Diencephalon (tissue), 1 donor: ENCODE results near the gene TSPEAR. TPM values are rescaled to one million over a fixed set of nuclear protein-coding genes. Genes with fewer than 3 reads are reported as not detected.

ENCODE experiments used
- small RNA-seq: library from RNA; depleted of rRNA; stranded (forward); fragments of <200 nt; gene quantifications from one replicate; pipeline ENCODE3, GENCODE V24; 2014
- total RNA-seq: library from RNA; depleted of rRNA; stranded (reverse); fragments of >200 nt; gene quantifications from one replicate; pipeline ENCODE4 v1.2.3, GENCODE V29; 2014

TSPEAR gene
- total RNA-seq, 1 donor from 2014 or later: 0.23 TPM

DNA sequence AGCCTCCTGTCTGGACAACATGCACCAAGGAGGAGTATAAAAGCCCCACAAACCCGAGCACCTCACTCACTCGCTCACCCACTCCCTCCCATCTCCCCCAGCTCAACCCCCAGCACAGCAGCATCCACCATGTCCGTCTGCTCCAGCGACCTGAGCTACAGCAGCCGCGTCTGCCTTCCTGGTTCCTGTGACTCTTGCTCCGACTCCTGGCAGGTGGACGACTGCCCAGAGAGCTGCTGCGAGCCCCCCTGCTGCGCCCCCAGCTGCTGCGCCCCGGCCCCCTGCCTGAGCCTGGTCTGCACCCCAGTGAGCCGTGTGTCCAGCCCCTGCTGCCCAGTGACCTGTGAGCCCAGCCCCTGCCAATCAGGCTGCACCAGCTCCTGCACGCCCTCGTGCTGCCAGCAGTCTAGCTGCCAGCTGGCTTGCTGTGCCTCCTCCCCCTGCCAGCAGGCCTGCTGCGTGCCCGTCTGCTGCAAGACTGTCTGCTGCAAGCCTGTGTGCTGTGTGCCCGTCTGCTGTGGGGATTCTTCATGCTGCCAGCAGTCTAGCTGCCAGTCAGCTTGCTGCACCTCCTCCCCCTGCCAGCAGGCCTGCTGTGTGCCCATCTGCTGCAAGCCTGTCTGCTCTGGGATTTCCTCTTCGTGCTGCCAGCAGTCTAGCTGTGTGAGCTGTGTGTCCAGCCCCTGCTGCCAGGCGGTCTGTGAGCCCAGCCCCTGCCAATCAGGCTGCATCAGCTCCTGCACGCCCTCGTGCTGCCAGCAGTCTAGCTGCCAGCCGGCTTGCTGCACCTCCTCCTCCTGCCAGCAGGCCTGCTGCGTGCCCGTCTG lies 137.5 kb downstream of the TSPEAR start, which contains the start of gene KRTAP10-4:
Gene KRTAP10-4 (plus strand): TSS at position 100 of the 827 bp plus-strand sequence. CDS start 30 bp downstream, at position 130.

GRCh38 chr21:44558695-44559094 lies 152.7 kb downstream of the TSPEAR start, which contains the start of gene KRTAP10-3:
KRTAP10-3 (minus strand) TSS chr21:44558795; CDS start chr21:44558715, 80 bp downstream.

GRCh38 chr21:44551340-44551961 lies 159.9 kb downstream of the TSPEAR start, which contains the start of gene KRTAP10-2:
KRTAP10-2 (minus strand) TSS chr21:44551505; CDS start chr21:44551458, 47 bp downstream.

DNA sequence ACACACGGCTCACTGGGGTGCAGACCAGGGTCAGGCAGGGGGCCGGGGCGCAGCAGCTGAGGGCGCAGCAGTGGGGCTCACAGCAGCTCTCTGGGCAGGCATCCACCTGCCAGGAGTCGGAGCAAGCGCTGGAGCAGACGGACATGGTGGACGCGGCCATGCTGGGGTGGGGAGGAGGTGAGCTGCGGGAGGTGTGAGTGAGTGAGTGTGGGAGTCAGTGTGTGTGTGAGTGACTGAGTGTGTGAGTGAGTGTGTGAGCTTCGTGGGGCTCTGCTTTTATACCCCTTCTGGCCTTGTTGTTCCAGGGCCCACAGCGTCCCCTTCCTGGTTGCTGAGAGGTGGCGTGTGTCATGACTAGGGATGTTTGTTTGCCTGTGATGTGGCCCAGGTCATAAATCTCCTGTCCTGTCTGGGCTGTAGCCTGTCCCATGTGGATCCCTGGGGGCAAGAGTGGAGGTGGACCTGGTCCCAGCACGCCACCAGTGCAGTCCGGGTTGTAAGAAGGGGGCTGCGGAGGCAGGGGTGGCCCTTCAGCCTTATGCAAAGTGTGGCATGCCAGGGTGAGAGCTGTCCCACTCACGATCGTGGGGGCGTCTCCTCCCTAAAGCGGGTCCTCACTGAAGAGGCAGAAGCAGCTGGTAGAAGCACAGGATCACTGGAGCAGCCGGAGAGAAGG lies 171.2 kb downstream of the TSPEAR start, which contains the start of gene KRTAP10-1:
Gene KRTAP10-1 (minus strand): TSS at position 205 of the 676 bp plus-strand sequence. CDS start 45 bp downstream, at position 160.

GRCh38 chr21:44454747-44455523 lies 256.4 kb downstream of the TSPEAR start, which contains the start of gene LRRC3:
LRRC3 (plus strand) TSS chr21:44455510; CDS start chr21:44456645, 1,135 bp downstream.

Small RNAs within 50 kb of the gene (small RNA-seq; reads per million reads assigned to genes)
- gene KRTAP12-6P: not detected

Other genes starting within 250 kb of the TSPEAR start
- gene KRTAP10-1, start 171.4 kb downstream of the TSPEAR start, total RNA-seq: not detected
- gene KRTAP10-2, start 160.1 kb downstream of the TSPEAR start, total RNA-seq: not detected
- not detected for gene KRTAP10-3, start 152.8 kb downstream of the TSPEAR start, total RNA-seq
- not detected for gene KRTAP10-4, start 137.8 kb downstream of the TSPEAR start, total RNA-seq
- gene KRTAP10-5, start 131.0 kb downstream of the TSPEAR start, total RNA-seq: not detected
- gene KRTAP10-6, start 119.1 kb downstream of the TSPEAR start, total RNA-seq: not detected
- not detected for gene KRTAP10-7, start 111.0 kb downstream of the TSPEAR start, total RNA-seq
- gene KRTAP10-8, start 99.5 kb downstream of the TSPEAR start, total RNA-seq: not detected
- not detected for gene KRTAP10-9, start 84.5 kb downstream of the TSPEAR start, total RNA-seq
- gene KRTAP10-10, start 74.2 kb downstream of the TSPEAR start, total RNA-seq: not detected
- gene KRTAP10-11, start 65.2 kb downstream of the TSPEAR start, total RNA-seq: not detected
- gene KRTAP12-4, start 56.9 kb downstream of the TSPEAR start, total RNA-seq: not detected
- not detected for gene KRTAP12-3, start 53.6 kb downstream of the TSPEAR start, total RNA-seq
- not detected for gene KRTAP12-2, start 44.6 kb downstream of the TSPEAR start, total RNA-seq
- not detected for gene KRTAP12-1, start 29.4 kb downstream of the TSPEAR start, total RNA-seq
- gene KRTAP10-12, start 14.4 kb downstream of the TSPEAR start, total RNA-seq: not detected
- gene UBE2G2, start 90.2 kb upstream of the TSPEAR start, total RNA-seq: 74.0 TPM
- 109 TPM for gene SUMO3, start 106.5 kb upstream of the TSPEAR start, total RNA-seq
- gene PTTG1IP, start 162.1 kb upstream of the TSPEAR start, total RNA-seq: 117 TPM
- 15.0 TPM for gene ITGB2, start 209.3 kb upstream of the TSPEAR start, total RNA-seq
- 11.3 TPM for gene SLX9, start 228.5 kb upstream of the TSPEAR start, total RNA-seq